HG02571 (cell line): ENCODE data around the gene BZW2.
"Not testable (repeated sequence)": the region's sequence is repeated elsewhere in the genome, so short reads cannot be mapped to it uniquely, and the experiment has no call there.

Experiments used
- ATAC-seq: cut with Tn5 transposase; IDR thresholded peaks from one replicate; pipeline ENCODE4 v1.9.1; 2021; ENCODE audit warnings: mild to moderate bottlenecking, moderate library complexity; ENCODE audit not compliant: unreplicated experiment

The BZW2 gene

GRCh38 chr7:16670021-16670420, 24.0 kb downstream of the BZW2 start:
- no peak for ATAC-seq

GRCh38 chr7:16670731-16671344, 24.9 kb downstream of the BZW2 start:
- no peak for ATAC-seq

- ATAC-seq: no peak
Observed at GRCh38 chr7:16671811-16672210, 25.8 kb downstream of the BZW2 start.

- no peak for ATAC-seq
Observed at GRCh38 chr7:16675277-16675676, 29.3 kb downstream of the BZW2 start.

GRCh38 chr7:16677978-16678494, 32.1 kb downstream of the BZW2 start:
- no peak for ATAC-seq

GRCh38 chr7:16678645-16679566, 32.9 kb downstream of the BZW2 start:
- ATAC-seq: not testable (repeated sequence)

- no peak for ATAC-seq
Observed at GRCh38 chr7:16684935-16685334, 39.0 kb downstream of the BZW2 start.

- ATAC-seq: no peak
Observed at GRCh38 chr7:16685535-16685934, 39.6 kb downstream of the BZW2 start.

- no peak for ATAC-seq
Observed at GRCh38 chr7:16688249-16688648, 42.3 kb downstream of the BZW2 start.

GRCh38 chr7:16691241-16691640, 45.3 kb downstream of the BZW2 start:
- ATAC-seq: no peak

- ATAC-seq: no peak
Observed at GRCh38 chr7:16693601-16694318, 47.8 kb downstream of the BZW2 start.

- no peak for ATAC-seq
Observed at GRCh38 chr7:16694806-16695205, 48.8 kb downstream of the BZW2 start.

GRCh38 chr7:16695621-16696237, 49.7 kb downstream of the BZW2 start:
- ATAC-seq: no peak

- ATAC-seq: no peak
Observed at GRCh38 chr7:16697507-16698199, 51.7 kb downstream of the BZW2 start.

- no peak for ATAC-seq
Observed at GRCh38 chr7:16698200-16698905, 52.4 kb downstream of the BZW2 start.

GRCh38 chr7:16702441-16702840, 56.5 kb downstream of the BZW2 start:
- no peak for ATAC-seq

GRCh38 chr7:16708511-16708910, 62.5 kb downstream of the BZW2 start:
- no peak for ATAC-seq

GRCh38 chr7:16708980-16709379, 63.0 kb downstream of the BZW2 start:
- ATAC-seq: no peak

GRCh38 chr7:16710651-16711050, 64.7 kb downstream of the BZW2 start:
- ATAC-seq: no peak

- ATAC-seq: no peak
Observed at GRCh38 chr7:16711730-16712129, 65.7 kb downstream of the BZW2 start.
